Loucy (cell line): ENCODE measurements around the gene CACFD1.
A peak's percentile ranks its signal among the peaks of the same experiment; 100 is the strongest.

ENCODE experiments used
- H2AFZ ChIP-seq: fragments of 200-600 bp; sonication (generic); 2 replicates; pipeline ENCODE4 v1.6.0; 2016; ENCODE audit warnings: antibody characterized with exemption, mild to moderate bottlenecking, low read length, moderate library complexity
- H3F3A ChIP-seq: fragments of 200-600 bp; 2 replicates; pipeline ENCODE4 v1.6.0; 2016; ENCODE audit warnings: antibody characterized with exemption, low read depth, mild to moderate bottlenecking
- H3K27me3 ChIP-seq: fragments of 200-600 bp; sonication (generic); 2 replicates; pipeline ENCODE4 v1.6.1; 2014; ENCODE audit warnings: low read length, mild to moderate bottlenecking; ENCODE audit not compliant: insufficient read depth, poor library complexity, severe bottlenecking
- H3K36me3 ChIP-seq: fragments of 200-600 bp; sonication (generic); 2 replicates; pipeline ENCODE4 v1.6.1; 2016; ENCODE audit warnings: low read length; ENCODE audit not compliant: insufficient read depth
- H3K4me1 ChIP-seq: fragments of 200-600 bp; sonication (generic); 2 replicates; pipeline ENCODE4 v1.5.1; 2014; ENCODE audit warnings: low read length, mild to moderate bottlenecking; ENCODE audit not compliant: insufficient read depth, poor library complexity, severe bottlenecking
- H3K4me2 ChIP-seq: fragments of 200-600 bp; sonication (generic); 2 replicates; pipeline ENCODE4 v1.6.0; 2014; ENCODE audit warnings: antibody characterized with exemption, low read length, low read depth, mild to moderate bottlenecking; ENCODE audit not compliant: poor library complexity, severe bottlenecking
- H3K4me3 ChIP-seq: fragments of 200-600 bp; sonication (generic); 2 replicates; pipeline ENCODE4 v1.5.1; 2014; ENCODE audit warnings: low read length, mild to moderate bottlenecking, mixed read lengths; ENCODE audit not compliant: poor library complexity, severe bottlenecking
- H3K79me2 ChIP-seq: fragments of 200-600 bp; sonication (generic); 2 replicates; pipeline ENCODE4 v1.6.1; 2014; ENCODE audit warnings: low read length; ENCODE audit not compliant: insufficient read depth
- H3K9ac ChIP-seq: fragments of 200-600 bp; sonication (generic); 2 replicates; pipeline ENCODE4 v1.6.0; 2014; ENCODE audit warnings: mild to moderate bottlenecking, low read depth, low read length, moderate library complexity; ENCODE audit not compliant: poor library complexity, severe bottlenecking
- H3K9me2 ChIP-seq: fragments of 200-600 bp; sonication (generic); replicated peaks from 2 replicates; pipeline ENCODE4 v1.6.1; 2016; ENCODE audit warnings: low read depth, low read length, mixed read lengths
- H3K9me3 ChIP-seq: fragments of 200-600 bp; sonication (generic); 2 replicates; pipeline ENCODE4 v1.6.1; 2014; ENCODE audit warnings: mild to moderate bottlenecking, antibody characterized with exemption, low read length, low read depth; ENCODE audit not compliant: insufficient read depth
- H4K20me1 ChIP-seq: fragments of 200-600 bp; sonication (generic); 2 replicates; pipeline ENCODE4 v1.6.0; 2014; ENCODE audit warnings: antibody characterized with exemption, low read length, mild to moderate bottlenecking; ENCODE audit not compliant: insufficient read depth, poor library complexity, severe bottlenecking
- CTCF ChIP-seq: fragments of 200-600 bp; sonication (generic); conservative IDR thresholded peaks from 2 replicates; pipeline ENCODE4 v1.5.1; 2014; ENCODE audit warnings: mild to moderate bottlenecking, antibody characterized with exemption, low read length
- EZH2phosphoT487 ChIP-seq: fragments of 200-600 bp; IDR thresholded peaks from 2 replicates; pipeline ENCODE4 v1.6.1; 2018; ENCODE audit warnings: antibody characterized with exemption, mild to moderate bottlenecking, moderate library complexity, borderline replicate concordance

Gene CACFD1

GRCh38 chr9:133457748-133458147, 2.0 kb upstream of the CACFD1 start:
- no peak overlapping the region for H3K4me3 ChIP-seq
- no peaks in the 10 kb centered on the region for H3K9me2 ChIP-seq
- peaks cover 21% of the 10 kb centered on the region; the same call in 1 of the 2 replicates for H3K79me2 ChIP-seq
- H4K20me1 ChIP-seq, result peaks cover 13% of the 10 kb centered on the region
- H3K9ac ChIP-seq, result no peak overlapping the region
- H3K4me2 ChIP-seq, result no peak overlapping the region
- H3K9me3 ChIP-seq, result no peaks in the 10 kb centered on the region
- H2AFZ ChIP-seq, result no peak overlapping the region
- H3K27me3 ChIP-seq, result no peaks in the 10 kb centered on the region
- TF ChIP-seq EZH2phosphoT487 (no peak), CTCF (no peak)
- peaks cover 29% of the 10 kb centered on the region for H3K4me1 ChIP-seq
- no peaks in the 10 kb centered on the region for H3F3A ChIP-seq
- no peaks in the 10 kb centered on the region for H3K36me3 ChIP-seq

- peaks cover 29% of the 10 kb centered on the region for H3K4me1 ChIP-seq
- H3F3A ChIP-seq, result no peaks in the 10 kb centered on the region
- no peak overlapping the region for H3K9ac ChIP-seq
- no peaks in the 10 kb centered on the region for H3K36me3 ChIP-seq
- H3K9me2 ChIP-seq, result no peaks in the 10 kb centered on the region
- H2AFZ ChIP-seq, result no peak overlapping the region
- H4K20me1 ChIP-seq, result peaks cover 16% of the 10 kb centered on the region
- no peaks in the 10 kb centered on the region for H3K9me3 ChIP-seq
- H3K4me2 ChIP-seq, result peak overlapping the region; percentile 87
- peaks cover 24% of the 10 kb centered on the region; the same call in 1 of the 2 replicates for H3K79me2 ChIP-seq
- H3K27me3 ChIP-seq, result no peaks in the 10 kb centered on the region
- H3K4me3 ChIP-seq, result peak overlapping the region; percentile 77
- TF ChIP-seq EZH2phosphoT487, result no peak
- no peak for TF ChIP-seq CTCF
Measured at GRCh38 chr9:133458643-133459312, 1.0 kb upstream of the CACFD1 start.

- H4K20me1 ChIP-seq, result peaks cover 16% of the 10 kb centered on the region
- H3K9me2 ChIP-seq, result no peaks in the 10 kb centered on the region
- no peaks in the 10 kb centered on the region for H3K9me3 ChIP-seq
- H3K79me2 ChIP-seq, result peaks cover 24% of the 10 kb centered on the region; the same call in 1 of the 2 replicates
- H3K27me3 ChIP-seq, result no peaks in the 10 kb centered on the region
- peaks cover 5% of the 10 kb centered on the region; the same call in 1 of the 2 replicates for H3K36me3 ChIP-seq
- H3K4me2 ChIP-seq, result peak overlapping the region; percentile 87
- H2AFZ ChIP-seq, result peak overlapping the region; percentile 34; the same call in 1 of the 2 replicates
- H3K9ac ChIP-seq, result peak overlapping the region; percentile 73
- H3K4me3 ChIP-seq, result peak overlapping the region; percentile 77
- H3F3A ChIP-seq, result no peaks in the 10 kb centered on the region
- peaks cover 29% of the 10 kb centered on the region for H3K4me1 ChIP-seq
- TF ChIP-seq EZH2phosphoT487, result no peak
- TF ChIP-seq CTCF, result no peak
Measured at GRCh38 chr9:133460405-133461175, 812 bp downstream of the CACFD1 start.
